ENCODE results near the gene ACHE. TPM values are rescaled to one million over a fixed set of nuclear protein-coding genes. Genes with fewer than 3 reads are reported as not detected.

ACHE gene
- total RNA-seq, 3 donors from 2014 or later: 0.64 to 4.3 (median 3.2) TPM

GRCh38 chr7:100896732-100897608 is 1.3 kb upstream of the ACHE start:
- H3K4me3 ChIP-seq: peak overlapping the region; percentile 13 to 67 (median 58)
- DNase-seq (ENCODE audit: low spot score in 2 of 2): no peak
- H3K27me3 ChIP-seq: peaks cover 4 to 46% of the 10 kb centered on the region in 2 donors
- no peaks in the 10 kb centered on the region for H3K9me3 ChIP-seq
- H3K27ac ChIP-seq: no peak overlapping the region
- intact Hi-C loops (cut with DNase I; ENCODE audit: low total_unique reads): loop anchor here (1.0 to 5.0 kb wide), 2 partner anchors 32 to 160 kb away; no protein-coding TSS in a partner anchor
- no peaks in the 10 kb centered on the region for H3K36me3 ChIP-seq
- TF ChIP-seq POLR2AphosphoS5 (IDR thresholded peaks at IDR 0.05): no peak
- TF ChIP-seq CTCF (IDR thresholded peaks at IDR 0.05): peak in 2 of 3 donors; percentile 67 to 77
- H3K4me1 ChIP-seq: no peaks in the 10 kb centered on the region

- TF ChIP-seq POLR2A (IDR thresholded peaks at IDR 0.05) (no peak), CTCF (IDR thresholded peaks at IDR 0.05) (no peak), POLR2AphosphoS5 (IDR thresholded peaks at IDR 0.05) (no peak)
- DNase-seq (ENCODE audit: low spot score in 2 of 2): no peak
- Histone ChIP-seq H3K27ac (no peak overlapping the region), H3K36me3 (no peaks in the 10 kb centered on the region), H3K9me3 (no peaks in the 10 kb centered on the region), H3K4me1 (peaks cover 0 to under 1% of the 10 kb centered on the region in 2 donors), H3K27me3 (peaks cover 4 to 46% of the 10 kb centered on the region in 2 donors), H3K4me3 (peak overlapping the region; percentile 13 to 67 (median 58))
- intact Hi-C loops (cut with DNase I; ENCODE audit: low total_unique reads): loop anchor here (1.0 to 5.0 kb wide), 2 partner anchors 31 to 161 kb away; no protein-coding TSS in a partner anchor
These were observed 456 bp upstream of the ACHE start for GRCh38 chr7:100895956-100896731.

- H3K27ac ChIP-seq: peak overlapping the region; percentile 0 to 29
- peaks cover 0 to 6% of the 10 kb centered on the region in 2 donors for H3K4me1 ChIP-seq
- no peak for DNase-seq (ENCODE audit: low spot score in 2 of 2)
- TF ChIP-seq POLR2A (IDR thresholded peaks at IDR 0.05): no peak
- peak; percentile 62 to 82 (median 70) for TF ChIP-seq CTCF (IDR thresholded peaks at IDR 0.05)
- no peaks in the 10 kb centered on the region for H3K9me3 ChIP-seq
- peaks cover 4 to 39% of the 10 kb centered on the region in 2 donors for H3K27me3 ChIP-seq
- intact Hi-C loops (cut with DNase I; ENCODE audit: low total_unique reads): loop anchor here (5.0 kb wide), 1 partner anchor 162 kb away; no protein-coding TSS in a partner anchor
- no peaks in the 10 kb centered on the region for H3K36me3 ChIP-seq
- peak overlapping the region; percentile 35 to 67 (median 58) for H3K4me3 ChIP-seq
These were observed 608 bp downstream of the ACHE start for GRCh38 chr7:100894860-100895700.

GRCh38 chr7:100893910-100894721 is 1.6 kb downstream of the ACHE start:
- no peak for DNase-seq (ENCODE audit: low spot score in 2 of 2)
- Histone ChIP-seq H3K9me3 (no peaks in the 10 kb centered on the region), H3K36me3 (no peaks in the 10 kb centered on the region), H3K27me3 (peaks cover 4 to 30% of the 10 kb centered on the region in 2 donors), H3K4me3 (peak overlapping the region; percentile 35 to 67 (median 58)), H3K27ac (peak overlapping the region in 1 of 2 donors; percentile 0), H3K4me1 (peaks cover 0 to 7% of the 10 kb centered on the region in 2 donors)
- intact Hi-C loops (cut with DNase I; ENCODE audit: low total_unique reads): no loop called here
- TF ChIP-seq POLR2AphosphoS5 (IDR thresholded peaks at IDR 0.05) (no peak), CTCF (IDR thresholded peaks at IDR 0.05) (no peak), POLR2A (IDR thresholded peaks at IDR 0.05) (no peak)

Measured in breast epithelium (tissue), 4 donors.